ENCODE results near the gene PAX6.

The PAX6 gene

DNA sequence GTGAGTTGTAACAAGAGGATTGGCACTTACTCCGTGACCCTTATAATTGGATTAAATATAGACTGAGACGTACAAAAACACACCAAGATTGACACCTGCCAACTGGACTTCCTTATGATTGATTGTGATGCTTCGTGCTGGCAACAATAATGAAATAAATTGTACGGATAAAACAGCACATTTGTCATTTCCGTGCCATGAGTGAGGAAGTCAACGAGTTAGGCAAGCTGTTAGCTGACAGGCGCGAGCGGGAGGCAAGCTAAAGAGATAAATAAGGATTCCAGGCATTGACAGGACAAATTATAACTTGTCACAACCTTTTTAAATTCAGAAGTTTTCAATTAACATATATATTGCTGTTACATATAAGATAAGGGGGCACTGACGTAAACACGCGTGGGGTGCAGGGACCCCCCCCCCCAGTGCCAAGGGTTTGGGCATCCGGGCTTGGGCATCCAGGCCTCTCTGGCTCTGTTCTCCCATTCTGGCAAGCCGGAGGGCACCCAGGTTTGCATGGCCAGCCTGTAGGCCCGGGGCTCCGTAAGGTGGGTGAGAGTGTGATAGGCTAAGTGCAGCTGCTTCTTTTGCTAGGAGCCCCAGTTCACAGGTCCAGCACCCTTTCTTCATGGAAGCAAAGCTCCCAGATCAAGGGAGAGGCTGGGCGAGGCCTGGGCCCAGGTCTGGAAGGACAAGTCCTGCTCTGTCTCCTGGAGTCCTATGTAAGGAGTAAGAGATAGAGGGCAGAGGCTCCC is 11.2 kb upstream of the PAX6 start:
- DNase-seq (ENCODE audit: low read depth), result no peak

DNA sequence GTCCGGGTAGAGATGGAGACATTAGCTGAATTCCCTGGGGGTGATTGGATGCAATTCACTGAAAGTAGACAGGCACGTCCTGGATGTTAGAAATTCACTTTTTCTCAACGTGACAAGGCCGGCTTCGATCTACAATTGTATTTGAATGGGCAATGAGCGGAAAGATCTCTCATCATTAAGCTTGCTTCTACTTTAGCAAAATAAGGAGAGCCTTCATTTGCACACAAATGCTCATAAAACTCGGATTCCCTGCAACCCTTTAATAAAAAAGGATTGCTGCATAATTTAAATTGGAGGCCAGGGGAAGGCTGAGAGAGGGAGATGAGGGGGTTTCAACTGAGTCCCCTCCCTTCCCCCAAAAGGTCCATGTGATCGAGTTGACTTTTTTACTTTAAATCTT is 10.6 kb upstream of the PAX6 start:
- no peak for DNase-seq (ENCODE audit: low read depth)

DNA sequence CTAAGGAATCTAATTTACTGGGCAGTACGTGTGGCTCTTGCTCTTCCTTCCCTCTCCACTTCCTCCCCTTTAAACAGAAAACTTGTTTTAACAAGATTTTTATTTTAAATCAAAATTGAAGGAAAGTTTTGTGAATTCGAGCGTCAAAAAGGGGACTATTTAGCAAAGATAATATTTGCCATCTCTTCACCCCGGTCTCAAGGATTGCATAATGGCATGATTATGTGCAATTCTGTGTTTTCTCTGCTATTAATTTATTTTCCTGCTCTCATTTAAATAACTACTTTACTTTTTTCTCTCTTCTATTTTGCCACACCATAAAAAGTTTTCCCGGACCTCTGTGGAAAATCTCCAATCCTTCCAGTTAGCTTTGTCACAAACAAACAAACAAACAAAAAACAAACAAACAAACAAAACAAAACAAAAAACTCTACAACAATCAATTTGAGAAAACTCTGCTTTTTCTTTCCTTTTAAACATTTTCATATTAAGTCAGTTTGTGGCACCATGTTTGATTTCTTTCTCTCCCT is 10.2 kb upstream of the PAX6 start:
- DNase-seq (ENCODE audit: low read depth), result no peak

DNA sequence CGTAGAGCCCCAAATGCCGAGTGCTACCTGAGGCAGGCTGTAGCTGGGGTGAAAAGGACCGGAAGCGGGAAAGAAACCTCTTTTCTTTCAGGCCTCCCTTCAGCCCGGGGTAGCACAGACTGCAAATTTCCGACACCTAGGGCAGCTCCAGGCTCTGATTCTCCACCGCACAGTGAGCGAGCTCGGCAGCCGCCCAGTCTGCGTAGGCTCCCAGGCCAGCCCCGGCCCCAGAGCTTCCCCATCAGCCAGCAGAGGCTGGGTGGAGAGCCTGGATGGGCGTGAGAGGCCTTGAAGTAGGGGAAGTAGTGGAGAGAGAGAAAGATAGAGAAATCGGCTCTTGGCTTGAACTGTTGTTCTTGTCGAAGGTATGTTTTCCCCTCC is 9.3 kb upstream of the PAX6 start:
- DNase-seq (ENCODE audit: low read depth), result no peak

DNA sequence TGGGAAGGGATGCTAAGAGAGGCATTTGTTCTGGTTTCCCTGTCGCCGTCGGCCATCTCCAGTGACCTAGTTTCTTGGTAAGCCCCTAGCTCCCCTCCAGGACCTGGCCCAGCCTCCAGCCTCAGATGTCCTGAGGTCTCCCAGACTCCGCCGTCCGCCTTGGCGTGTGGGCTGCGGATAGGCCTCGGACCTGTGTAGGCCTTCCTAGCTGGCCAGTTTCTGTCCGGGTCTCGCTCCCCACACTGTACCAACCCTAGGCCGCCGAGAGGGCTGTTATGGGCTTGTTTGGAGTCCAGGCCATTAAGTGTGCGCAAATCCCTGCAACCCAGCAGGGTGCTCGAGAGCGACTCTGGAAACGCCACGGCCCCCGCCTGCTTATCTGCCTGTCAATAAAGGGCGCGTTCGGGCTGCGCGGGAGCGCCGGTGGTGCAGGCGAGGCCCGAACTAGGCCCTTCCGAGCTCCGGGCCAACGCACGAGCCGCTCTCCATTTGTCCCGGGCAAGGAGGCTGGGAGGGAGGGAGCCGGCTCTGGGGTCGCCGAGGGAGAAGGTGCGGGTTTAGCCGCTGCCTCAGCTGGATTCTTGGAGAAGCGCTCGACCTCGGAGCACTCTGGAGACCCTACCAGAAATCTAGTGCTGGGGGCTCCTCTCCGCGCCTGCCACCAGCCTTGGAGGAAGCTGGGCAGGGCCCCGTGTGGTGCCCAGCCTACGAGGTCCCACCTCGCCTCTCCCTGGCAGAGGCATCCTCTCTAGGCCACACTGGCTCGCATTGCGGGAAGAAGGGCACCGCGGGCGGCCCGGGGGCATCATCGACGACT is 8.7 kb upstream of the PAX6 start:
- DNase-seq (ENCODE audit: low read depth), result no peak

DNA sequence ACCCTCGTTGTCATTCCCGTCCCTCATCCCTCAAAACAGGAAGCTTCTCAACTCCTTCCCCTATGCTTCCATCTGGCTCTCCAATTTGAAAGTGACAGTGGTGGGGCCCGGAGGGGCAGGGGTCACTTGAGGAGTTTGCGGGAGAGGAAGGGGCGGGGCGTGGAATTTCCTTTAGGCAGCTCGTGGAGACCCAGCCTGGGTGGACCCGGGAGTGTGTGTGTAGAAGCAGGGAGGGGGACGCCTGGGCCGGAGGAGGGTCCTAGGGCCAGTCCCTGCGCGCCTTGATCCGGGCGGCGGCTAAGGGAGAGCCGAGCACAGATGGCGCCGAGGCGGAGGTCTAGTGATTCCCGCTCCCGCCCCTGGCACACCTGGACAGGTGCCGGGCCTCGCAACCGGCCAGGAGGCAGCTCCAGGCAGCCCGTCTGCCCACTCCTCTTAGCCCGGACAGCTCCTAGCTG is 7.8 kb upstream of the PAX6 start:
- DNase-seq (ENCODE audit: low read depth), result no peak

DNA sequence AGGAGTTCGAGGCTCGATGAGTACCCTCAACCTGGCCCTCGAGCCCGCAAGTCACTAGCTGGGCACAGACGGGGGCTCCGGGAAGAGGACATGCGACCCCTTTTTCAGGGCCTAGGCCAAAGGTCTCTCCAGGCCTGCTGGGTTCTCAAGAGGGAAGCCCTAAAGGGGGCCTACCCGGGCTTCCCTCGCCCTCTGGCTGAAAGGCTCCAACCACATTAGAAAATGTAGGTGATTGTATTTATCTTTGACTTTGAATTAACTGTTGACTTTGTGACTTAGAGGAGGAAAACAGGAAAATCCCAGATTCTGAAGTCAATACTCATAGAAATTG is 7.3 kb upstream of the PAX6 start:
- DNase-seq (ENCODE audit: low read depth), result no peak

DNA sequence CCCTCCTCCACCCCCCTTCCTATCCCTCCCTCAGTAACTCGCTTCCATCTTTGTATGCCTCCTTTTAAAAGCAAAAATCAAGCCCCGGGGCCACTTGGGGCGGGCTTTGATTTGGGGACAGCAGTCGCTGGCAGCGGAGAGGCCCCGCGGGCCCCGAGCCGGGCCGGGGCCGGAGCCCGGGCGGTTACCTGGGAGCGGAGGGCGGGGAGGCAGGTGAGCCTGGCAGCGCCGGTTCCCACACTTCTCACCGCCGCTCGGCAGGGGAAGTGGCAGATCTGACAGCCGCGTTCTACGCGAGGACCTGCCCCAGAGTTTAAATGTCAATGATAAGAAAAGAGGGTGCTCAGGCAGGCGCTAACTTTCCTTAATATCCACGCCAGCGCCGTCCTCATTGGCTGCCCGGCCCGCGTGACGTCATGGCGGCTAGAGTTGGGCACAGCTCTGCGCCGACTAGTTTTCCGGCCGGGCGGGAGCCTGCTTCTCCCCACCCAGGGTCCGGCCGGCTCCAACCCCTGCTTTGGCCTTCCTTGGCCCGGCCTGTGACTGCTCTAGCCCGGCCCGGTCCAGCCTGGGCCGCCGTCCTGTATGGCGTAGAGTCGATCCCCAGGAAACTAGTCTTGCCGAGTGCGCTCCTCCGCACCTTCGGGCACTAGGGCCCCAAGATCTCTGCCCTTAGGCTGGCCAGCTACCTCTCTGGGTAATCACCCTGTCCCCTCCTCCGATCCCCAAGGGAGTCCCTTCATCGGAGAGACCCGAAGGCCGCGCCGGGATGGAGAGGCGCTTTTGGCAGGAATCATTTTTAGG is 6.7 kb upstream of the PAX6 start:
- DNase-seq (ENCODE audit: low read depth), result no peak

DNA sequence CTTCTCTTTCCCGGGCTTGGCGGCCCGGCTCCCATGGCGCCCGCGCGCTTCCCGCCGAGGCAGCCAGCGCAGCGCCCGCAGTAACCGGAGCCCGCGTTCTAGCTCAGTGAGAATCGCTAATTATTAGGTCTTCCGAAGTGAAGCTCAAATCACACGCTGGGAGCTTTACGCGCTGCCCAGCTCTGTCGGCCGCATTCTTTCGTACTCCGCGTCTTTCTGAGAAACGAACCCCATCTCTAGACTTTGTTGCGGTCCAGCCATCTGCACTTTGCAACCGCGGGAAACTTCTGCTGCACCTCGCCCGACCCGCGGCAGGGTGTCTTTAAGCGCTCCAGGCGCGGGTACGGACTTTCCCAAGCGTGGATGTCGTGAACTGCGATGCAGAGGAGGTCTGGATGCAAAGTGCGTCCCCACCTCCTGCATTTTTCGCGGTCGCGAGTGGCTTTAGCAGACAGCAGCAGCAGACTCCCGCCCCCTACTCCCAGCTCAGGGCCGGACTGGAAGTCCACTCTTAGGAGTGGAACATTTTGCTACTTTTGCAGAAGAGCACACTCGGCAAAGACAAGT is 6.0 kb upstream of the PAX6 start:
- peak; percentile 9 for DNase-seq (ENCODE audit: low read depth)

DNA sequence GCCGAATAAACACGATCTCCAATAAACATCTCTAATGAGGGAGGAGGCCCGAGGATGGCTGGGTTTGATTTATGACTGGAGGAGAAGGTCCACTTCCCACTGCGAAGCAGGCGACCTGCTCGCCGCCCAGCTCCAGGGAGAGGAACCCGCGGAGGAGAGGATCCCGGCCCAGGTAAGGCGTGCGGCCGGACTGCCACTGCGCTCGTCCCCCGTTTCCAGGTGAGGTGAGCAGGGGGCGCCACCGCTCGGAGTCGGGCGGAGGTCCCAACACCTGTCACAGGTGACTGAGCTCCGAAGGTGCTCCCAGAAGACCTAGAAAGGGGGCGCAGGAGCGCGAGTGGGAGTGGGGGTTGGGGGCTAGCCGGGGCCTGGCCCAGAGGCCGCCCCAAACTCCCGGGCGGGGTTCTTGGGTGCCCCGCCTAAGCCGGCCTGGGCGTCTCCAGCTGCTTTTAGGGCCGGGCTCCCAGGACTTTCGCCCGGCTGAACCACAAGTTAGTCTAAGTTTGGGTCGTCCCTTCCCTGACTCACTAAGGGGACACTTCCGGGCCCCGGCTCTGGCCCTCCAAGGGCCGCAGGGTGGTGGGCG is 5.4 kb upstream of the PAX6 start:
- DNase-seq (ENCODE audit: low read depth), result no peak

DNA sequence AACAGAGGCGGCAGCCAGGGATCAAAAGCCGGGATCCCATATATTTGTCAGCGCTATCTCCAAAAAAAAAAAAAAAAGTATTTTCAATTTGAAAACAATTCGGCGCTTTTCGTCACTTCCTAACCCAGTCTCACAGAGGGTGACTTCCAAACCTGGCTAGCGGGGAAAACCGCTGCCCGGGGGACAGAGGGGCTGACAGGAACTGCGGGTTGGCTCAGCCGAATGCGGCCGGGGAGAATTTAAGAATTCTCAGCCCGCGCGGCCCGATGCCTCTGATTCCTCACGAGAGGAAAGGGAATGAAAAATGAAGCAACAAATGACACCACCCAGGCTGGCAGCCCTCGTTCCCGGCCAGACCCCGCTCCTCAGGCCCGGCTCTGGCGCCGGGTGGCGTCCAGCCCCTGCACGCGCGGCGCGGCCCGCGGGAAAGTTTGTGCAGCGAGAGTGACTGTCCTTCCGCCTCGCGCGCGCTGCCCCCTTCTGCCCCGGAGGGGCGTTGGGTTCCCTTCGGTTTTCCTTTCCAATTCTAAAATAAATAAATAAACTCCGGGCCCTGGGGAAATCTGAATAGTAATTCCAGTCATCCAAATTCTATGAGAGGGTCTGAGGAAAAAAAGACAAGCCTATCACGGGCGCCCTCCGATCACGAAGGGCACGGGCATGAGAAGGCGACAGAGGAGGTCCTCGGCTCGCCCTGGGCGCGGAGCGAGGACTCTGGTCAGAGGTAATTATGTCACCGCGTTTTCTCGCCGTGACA is 4.8 kb upstream of the PAX6 start:
- DNase-seq (ENCODE audit: low read depth), result no peak

DNA sequence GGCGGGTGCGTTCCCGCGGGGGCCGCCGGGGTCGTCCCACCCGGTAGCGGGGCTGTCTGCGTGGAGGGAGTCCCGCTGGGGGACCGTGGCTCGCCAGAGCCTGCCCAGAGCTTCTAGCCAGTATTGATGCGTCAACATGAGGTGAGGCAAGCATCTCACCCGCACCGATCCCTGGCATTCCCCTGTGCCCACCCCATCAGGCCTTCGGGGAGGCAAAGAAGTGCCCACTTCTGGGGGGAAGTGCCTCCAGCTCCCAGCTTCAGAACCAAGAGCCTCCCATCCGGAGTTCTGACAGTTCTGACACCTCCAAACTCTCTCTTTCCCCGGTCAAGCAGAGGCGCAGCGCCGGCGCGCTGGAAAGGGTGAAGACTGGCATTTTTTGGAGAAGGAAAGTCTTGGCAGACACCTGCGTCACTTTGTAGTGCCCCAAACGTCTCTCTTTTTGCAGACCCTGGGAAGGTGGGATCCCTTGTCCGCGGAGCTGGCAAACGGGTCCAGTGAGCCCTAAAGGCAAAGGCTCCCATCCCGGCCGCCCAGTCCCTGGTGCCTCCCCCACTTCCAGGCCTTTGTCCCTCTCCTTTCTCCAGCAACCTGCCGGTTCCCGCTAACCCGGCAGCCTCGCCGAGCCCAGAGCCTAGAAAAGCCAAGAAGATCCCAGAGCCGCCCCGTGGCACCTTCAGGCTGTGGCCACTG is 3.2 kb upstream of the PAX6 start:
- no peak for DNase-seq (ENCODE audit: low read depth)

DNA sequence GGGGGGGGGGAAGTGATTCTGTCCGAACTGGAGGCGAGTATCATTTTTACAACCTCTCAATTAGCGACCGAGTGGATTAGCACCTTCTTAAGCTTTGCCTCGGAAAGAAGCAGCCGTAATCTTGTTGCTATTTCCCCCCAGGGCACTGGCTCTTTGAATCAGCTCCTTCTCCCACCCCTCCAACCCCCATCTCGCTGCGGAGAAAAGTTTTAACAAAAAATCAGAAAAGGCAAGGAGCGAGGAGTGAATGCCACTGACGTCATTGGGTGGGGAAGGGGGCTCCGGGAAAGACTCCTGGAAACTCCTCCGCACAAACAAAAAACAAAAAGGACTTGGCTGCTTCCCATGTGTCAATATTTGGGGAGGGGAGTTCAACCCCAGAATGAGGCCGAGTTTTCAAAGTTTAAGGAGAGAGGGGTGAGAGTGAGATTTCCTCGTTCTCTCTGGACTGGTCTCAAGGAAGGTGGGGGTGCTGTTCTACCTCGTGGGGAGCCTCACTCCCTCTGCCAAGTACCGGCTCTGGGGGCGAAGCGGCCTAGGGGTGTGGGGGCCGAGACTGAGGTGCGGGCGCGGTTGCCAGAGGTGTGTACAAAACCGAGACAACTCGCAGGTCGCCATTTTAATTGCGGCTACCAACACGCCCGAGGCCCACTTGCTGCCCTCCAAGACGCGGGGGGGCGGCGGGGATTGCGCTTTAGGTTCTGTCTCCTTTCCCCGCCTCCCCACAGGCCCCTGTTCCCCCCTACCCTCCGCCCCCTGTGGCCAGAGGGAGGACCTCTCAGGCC is 2.5 kb upstream of the PAX6 start:
- DNase-seq (ENCODE audit: low read depth), result no peak

DNA sequence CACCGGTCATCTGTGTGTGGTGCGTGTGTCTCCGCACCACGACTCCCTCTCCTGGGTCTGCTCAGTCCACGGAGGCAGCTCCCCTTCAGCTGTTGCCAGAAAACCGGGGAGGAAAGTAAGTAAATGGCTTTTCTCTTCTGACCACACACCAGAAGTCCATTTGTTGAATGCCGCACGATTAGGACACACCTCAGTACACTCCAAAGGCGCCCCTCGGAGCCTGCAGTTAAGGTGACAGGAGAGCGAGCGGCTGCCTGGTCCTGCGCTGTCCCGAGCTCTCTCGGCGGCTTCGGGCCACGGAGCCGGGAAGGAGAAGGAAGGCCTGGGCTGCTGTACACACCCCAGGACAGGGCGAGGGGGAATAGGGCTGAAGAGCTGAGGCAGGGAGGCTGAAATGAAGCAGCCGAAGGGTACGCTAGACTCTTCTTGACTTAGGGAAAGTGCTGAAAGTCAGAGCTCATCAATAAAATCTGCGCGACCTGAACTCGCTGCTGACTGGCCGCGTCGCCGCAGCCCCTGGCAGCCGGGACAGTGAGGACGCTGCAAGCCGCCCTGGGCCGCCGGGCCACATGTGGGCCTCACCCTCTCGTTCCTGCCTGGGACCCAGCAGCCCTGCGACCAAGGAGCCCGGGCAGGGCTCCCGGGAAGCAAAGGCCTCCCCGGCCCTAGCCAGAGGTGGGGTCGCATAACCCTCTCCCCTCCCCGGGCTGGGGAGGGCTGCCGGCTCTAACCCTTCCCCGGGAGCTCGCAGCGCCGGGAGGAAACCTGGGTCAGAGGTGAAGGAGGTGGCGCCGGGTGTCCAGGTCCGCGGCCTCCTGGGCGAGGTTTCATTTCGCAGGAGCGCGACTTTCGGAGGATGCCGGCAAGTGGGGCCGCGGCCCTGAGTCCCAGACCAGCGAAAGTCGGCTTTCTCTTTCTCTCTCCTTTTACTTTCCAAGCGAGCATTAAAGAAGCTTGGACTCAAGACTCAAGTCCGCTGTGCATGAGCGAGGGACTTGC is 1.6 kb upstream of the PAX6 start:
- DNase-seq (ENCODE audit: low read depth), result no peak

DNA sequence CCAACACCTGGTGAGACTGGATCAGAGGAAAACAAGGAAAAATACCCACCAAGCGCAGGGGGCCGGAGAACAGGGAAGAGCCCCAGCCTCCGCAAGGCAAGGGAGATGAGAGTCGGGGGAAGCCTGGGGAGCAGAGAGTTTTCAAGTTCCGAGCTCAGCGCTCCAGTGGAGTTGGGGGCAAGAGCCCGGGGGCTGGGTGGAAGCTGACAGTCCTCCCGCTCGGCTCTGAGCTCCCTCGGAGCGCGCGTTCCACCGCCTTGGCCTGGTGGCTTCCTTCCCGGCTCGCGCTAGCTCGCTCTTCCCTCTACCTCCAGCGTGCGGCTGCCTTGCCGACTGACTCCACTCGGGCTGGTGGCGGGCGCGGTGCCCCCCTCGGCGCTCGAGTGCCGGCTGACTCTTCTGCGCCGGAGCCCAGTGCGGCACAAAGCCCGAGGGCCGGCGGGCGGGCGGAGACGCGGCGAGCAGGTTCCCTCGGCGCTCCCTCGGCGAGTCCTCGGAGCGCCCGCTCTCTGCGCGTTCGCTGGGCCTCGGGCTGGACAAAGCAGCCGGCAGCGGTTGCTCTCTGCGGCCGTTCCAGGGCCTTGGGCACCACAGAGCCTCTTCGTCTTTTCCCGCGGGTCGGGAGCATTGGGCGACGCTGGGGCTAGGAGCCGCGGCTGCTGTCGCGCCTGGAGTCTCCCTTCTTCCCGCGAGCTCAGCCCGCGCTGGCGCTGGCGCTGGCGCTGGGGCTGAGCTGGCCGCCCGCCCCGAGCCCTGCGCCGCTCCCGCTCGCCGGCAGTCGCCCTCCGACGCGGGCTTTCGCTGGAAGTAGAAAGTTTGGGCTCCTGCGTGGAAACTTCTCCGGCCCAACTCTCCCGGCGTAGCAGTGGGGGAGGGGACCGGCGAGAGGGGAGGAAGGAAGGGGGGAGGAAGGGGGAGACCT is 1.0 kb downstream of the PAX6 start:
- DNase-seq (ENCODE audit: low read depth), result peak; percentile 10

DNA sequence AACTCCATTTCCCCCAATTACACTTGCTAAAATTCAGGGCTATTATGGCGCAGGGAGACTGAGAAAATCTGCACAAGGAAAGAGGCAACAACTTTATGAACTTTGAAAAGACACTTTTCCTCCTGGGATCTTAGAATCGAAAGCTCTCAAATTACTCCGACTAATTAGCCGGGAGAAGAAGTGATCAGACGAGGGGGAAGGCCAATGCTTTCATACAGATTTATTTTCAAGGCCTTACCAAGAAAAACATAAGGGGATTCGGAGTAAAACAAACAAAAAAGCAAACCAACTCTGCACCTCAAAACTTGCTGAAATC is 1.6 kb downstream of the PAX6 start:
- DNase-seq (ENCODE audit: low read depth), result no peak

DNA sequence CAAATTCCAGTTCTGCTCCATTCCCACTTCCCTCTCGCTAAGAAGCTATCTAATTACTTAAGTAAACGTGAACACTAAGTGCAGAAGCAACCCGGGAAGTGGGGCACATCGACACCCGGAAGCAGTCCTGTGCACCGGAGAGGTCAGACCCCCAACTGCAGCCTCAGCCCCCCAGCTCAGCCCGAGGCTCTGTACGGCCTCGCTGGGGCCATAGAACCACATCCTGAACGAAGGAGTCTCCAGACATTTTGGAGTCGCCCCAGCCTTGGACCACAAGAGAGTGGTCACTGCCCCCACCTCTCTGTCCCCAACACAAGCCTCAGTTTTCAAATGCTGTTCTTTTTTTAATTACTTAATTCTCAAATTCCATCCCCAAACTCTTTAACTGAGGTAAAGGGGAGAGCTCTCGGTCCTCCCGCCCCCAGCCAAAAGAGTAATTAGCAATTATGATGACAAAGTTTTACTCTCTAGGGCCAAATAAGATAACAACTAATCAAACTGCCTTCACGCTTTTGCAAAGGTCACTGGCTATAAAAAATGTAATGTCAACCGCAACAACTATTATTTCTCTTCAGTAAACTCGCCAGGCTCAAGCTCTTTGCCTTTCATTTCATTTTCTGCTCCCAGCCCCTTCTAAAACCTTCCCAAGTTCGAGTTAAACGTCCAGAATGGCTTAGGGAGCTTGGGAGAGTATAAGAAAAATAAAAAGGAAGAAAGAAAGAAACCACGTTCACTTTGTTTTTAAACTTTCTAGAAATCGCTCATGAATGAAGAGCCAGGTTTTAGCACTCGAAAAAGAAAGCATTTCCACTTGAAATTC is 2.2 kb downstream of the PAX6 start:
- DNase-seq (ENCODE audit: low read depth), result no peak

All from HS-5 (cell line).